GM21576 (cell line): ENCODE measurements around the gene PFKP.

Source experiments
- ATAC-seq: cut with Tn5 transposase; IDR thresholded peaks from one replicate; pipeline ENCODE4 v1.9.1; 2021; ENCODE audit warnings: mild to moderate bottlenecking, moderate library complexity; ENCODE audit not compliant: unreplicated experiment

Gene PFKP

DNA sequence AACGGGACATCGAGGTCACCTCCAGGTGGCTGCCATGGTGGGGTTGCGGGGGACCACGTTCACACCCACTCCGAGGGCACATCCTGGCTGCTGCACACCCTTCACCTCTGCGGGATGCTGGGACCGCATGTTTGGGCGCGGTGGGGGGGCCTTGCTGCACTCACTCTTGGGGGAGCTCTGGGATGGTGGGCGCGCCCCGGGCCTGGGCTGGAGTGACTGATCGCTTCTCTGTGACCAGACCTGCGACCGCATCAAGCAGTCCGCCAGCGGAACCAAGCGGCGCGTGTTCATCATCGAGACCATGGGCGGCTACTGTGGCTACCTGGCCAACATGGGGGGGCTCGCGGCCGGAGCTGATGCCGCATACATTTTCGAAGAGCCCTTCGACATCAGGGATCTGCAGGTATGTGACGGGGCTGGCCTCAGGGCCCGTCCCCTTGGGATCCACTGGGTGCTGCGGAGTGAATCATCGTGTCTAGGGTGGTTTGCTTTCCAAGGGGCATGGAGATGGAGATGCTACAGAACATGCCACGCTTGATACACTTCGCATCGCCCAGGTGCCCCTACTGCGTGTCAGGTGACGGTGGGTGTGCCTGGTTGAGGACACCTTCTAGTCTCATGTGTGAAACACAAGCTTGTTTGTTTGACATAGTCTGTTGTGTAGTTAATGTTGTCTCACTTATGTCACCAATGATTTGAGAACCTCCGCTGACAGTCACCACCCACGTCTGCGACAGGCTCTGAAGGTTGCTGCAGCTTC lies 62.4 kb downstream of the PFKP start:
- ATAC-seq = no peak

- ATAC-seq = no peak
Measured at GRCh38 chr10:3131098-3131497, 63.8 kb downstream of the PFKP start.

- no peak for ATAC-seq
Measured at GRCh38 chr10:3132036-3133025, 65.0 kb downstream of the PFKP start.

- no peak for ATAC-seq
Measured at GRCh38 chr10:3133948-3134347, 66.6 kb downstream of the PFKP start.

GRCh38 chr10:3135006-3135405 lies 67.7 kb downstream of the PFKP start:
- ATAC-seq = no peak

DNA sequence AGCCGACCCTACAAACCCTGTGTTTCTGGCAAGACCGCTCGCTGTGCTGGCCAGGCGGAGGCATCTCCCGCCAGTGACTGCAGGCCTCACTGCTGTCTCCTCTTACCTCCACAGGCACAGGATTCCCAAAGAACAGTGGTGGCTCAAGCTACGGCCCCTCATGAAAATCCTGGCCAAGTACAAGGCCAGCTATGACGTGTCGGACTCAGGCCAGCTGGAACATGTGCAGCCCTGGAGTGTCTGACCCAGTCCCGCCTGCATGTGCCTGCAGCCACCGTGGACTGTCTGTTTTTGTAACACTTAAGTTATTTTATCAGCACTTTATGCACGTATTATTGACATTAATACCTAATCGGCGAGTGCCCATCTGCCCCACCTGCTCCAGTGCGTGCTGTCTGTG lies 69.0 kb downstream of the PFKP start:
- ATAC-seq = no peak

- no peak for ATAC-seq
Measured at GRCh38 chr10:3136763-3137611, 69.6 kb downstream of the PFKP start.

DNA sequence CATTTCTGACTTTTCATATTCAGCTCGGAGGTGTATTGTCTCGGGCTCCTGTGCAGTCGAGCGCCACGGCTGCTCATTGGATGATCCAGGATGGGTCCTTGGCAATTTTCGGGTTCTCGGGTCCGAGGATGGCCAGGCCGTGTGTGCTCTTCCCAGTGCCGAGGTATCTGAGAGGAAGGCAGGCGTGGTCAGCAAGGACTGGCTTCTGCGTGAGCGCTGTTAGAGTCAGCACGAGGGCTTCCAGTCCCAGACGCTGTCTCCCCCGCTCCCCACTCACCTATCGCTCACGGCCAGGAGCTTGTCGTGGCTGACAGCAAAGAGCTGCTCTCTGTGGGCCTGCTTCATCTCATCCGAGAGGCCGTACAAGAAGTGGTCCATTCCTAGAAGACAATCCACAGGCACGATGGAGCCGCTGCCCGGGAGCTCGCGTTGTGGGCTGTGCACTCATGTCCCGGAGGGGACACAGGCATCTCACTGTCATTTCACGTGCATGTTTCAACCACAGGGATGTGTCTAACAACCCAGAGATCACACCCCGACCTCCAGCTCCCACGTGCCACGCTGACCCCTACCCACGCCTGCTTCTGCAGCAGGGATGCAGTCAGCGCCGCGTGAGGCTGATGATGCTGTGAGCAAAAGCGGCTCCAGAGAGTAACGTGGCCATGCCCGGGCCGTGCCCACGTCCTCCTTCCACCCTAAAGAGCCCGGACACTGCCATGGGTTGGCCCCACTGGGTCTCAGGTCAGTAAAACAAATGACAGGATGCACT lies 70.8 kb downstream of the PFKP start:
- no peak for ATAC-seq

GRCh38 chr10:3139216-3139910 lies 72.0 kb downstream of the PFKP start:
- no peak for ATAC-seq

- no peak for ATAC-seq
Measured at GRCh38 chr10:3140280-3140679, 72.9 kb downstream of the PFKP start.

- ATAC-seq = no peak
Measured at GRCh38 chr10:3141351-3142005, 74.1 kb downstream of the PFKP start.

- ATAC-seq = no peak
Measured at GRCh38 chr10:3142146-3142875, 75.0 kb downstream of the PFKP start.

GRCh38 chr10:3143366-3143765 lies 76.0 kb downstream of the PFKP start:
- ATAC-seq = no peak

GRCh38 chr10:3143791-3144434 lies 76.6 kb downstream of the PFKP start:
- ATAC-seq = no peak

GRCh38 chr10:3145366-3145765 lies 78.0 kb downstream of the PFKP start:
- no peak for ATAC-seq

DNA sequence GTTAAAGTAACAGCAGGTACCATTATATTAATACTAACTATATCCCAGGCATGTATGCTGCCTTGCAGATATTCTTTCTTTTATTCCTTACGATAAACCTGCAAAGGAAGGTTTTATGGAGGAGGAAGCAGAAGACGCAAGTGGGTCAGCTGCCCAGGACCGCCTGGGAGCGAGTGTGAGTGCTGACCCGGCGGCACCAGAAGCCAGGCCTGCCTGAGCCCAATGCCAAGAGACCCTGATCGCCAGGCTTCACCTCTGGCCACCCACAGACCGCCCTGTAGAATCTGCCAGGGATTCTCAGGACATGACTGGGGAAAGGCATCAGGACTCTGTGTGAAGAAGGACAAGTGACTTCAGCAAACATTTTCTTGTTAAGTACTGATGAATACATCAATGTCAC lies 78.9 kb downstream of the PFKP start:
- ATAC-seq = no peak

DNA sequence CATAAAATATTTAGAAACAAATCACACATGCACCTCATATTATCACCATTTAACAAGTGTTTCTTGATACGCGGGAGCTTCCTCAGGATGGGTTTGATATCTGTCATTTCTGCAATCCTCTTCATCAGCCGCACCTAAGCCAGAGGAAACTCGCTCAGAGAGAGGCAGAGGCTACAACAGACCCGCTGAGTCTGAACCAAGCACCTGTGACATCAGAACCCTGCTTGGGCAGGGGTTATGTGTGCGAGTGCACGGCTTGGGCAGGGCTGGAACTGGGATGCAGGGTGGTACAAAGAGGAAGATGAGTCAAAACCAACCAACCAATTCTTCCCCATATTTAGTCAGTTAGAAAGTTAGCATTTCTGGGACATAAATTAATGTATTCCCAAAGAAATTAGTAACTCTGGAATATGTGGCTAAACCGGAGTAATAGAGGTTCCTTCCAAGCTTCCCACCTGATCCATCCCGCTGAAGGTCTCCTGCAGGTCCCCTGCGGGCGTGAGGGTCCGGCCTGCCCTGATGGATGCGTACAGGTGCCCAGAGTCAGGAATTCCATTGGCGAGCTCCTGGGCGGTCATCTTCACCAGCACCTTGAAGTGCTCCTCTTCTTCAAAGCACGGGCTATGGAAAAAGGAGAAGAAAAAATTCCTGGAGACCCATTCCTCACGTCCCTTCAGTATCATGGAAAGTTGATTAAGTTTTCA lies 79.9 kb downstream of the PFKP start:
- ATAC-seq = no peak
